Measurements from ENCODE around the gene AHSP.
"Not testable (repeated sequence)": the region's sequence is repeated elsewhere in the genome, so short reads cannot be mapped to it uniquely, and the experiment has no call there.

Gene AHSP

GRCh38 chr16:31528523-31529107 is 915 bp downstream of the AHSP start:
- no peak for DNase-seq
- intact Hi-C loops (cut with DNase I), result no loop called here

- peak in 2 of 42 donors; percentile 11 to 13 for DNase-seq
- intact Hi-C loops (cut with DNase I), result no loop called here
These were observed 1.6 kb downstream of the AHSP start for GRCh38 chr16:31529108-31529936.

DNA sequence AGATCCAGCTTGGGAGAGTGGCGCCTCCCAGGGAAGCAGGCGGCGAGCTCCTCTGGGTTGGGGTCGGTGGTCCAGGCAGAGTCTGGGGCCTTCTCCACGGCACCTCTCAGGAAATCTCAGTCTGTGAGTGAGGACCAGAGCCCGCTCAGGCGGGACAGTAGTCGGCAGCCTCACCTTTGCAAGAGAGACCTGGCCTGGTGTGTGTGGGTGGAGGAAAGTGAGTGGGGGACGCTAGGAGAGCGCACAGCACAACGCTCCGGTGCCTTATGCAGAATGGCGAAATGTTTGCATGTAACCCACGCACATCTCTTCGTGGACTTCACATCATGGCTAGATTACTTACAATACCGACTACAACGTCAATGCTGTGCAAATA is 2.2 kb downstream of the AHSP start:
- no peak for DNase-seq

GRCh38 chr16:31530405-31530804 is 2.7 kb downstream of the AHSP start:
- DNase-seq, result no peak
- intact Hi-C loops (cut with DNase I), result no loop called here

More for the DNA sequence above, 2.2 kb downstream of the AHSP start:
- intact Hi-C loops (cut with DNase I), result no loop called here

GRCh38 chr16:31531096-31531495 is 3.4 kb downstream of the AHSP start:
- no peak for DNase-seq
- intact Hi-C loops (cut with DNase I), result no loop called here

DNA sequence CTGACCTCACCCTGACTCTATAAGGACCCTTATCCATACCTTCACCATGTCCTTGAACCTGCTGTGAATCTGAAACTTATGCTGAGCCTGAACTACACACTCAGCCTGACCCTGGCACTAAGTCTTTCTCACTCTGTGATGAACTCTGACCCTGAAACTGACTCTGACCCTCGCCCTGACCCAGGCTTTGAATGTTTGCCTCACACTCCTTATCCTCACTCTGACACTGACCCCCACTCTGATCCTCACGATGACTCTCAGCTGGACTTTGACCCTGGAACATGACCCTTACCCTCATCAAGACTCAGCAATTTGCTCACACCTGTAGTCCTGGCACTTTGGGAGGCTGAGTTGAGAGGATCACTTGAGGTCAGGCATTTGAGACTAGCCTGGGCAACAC is 4.4 kb downstream of the AHSP start:
- intact Hi-C loops (cut with DNase I), result no loop called here
- no peak for DNase-seq

- intact Hi-C loops (cut with DNase I), result no loop called here
- DNase-seq, result peak in 1 of 42 donors; percentile 3
These were observed 5.2 kb downstream of the AHSP start for GRCh38 chr16:31532896-31533295.

- DNase-seq, result no peak
- intact Hi-C loops (cut with DNase I), result no loop called here
These were observed 8.0 kb downstream of the AHSP start for GRCh38 chr16:31535737-31536136.

DNA sequence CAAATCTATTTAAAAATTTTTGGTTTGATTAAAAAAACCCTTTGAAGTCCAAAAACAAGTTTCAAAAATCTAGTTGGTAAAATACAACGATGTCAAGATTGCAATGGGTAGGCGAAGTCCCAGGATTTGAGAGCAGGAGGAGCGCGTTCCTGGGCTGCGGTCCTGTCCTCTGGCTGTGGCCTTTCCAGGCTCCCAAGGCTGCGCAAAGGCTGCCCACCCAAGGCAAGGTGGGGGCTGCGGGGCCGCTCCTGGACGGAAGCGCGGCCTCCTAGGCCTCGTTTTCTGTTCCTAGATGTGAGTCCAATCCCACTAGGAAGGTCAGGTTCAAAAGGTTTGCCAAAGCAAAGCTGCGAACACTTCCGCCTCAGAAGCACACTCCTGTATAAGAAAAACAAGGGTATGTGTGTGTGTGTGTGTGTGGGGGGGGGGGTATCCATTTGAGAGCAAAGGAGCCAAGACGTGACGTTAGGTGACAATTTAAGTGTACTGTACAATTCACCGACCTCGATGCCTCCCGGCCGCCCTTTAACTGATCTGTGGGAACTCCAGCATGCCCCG is 9.2 kb downstream of the AHSP start:
- intact Hi-C loops (cut with DNase I), result no loop called here
- DNase-seq, result peak in 1 of 42 donors; percentile 5

DNA sequence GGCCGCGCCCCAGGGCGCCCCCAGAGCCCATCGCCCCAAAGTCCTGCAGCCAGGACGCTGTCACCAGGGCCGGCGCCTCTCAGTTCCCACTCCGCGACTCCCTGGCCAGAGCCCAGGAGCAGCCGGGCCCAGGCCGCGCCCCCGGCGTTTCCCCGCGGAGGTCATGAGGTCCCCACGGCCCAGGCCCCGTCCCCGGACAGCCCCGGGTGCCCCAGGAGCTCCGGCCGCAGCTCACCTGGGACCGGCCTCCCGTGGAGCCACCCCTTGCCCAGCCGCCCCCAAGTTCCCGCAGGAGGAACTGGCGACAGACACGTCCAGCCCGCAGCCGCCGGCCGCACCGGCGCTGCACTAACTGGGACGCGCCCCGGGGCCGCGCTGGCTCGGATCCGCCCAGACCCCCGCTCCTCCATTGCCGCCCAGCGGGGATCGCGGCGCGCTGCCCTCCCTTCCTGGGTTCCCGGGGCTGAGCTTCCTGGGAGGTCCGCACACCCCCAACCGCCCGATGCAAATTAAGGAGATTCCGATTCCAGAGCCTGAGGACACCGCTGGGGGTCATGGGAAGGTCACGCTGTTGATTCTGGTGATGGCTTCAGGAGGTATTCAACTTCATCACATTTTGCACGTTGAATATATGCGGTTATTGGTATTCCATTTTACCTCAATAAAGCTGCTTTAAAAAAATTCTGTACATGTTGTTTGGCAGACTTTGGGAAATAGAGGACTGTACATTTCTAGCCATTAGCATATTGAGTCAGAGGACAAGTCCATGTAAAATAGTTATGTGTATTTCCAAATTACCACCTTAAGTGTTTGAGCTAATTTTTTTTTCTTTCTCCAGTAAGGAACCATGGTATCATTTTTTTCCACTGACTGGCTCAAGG is 9.9 kb downstream of the AHSP start:
- peak in 1 of 42 donors; percentile 27 for DNase-seq
- intact Hi-C loops (cut with DNase I), result no loop called here

GRCh38 chr16:31538243-31538598 is 10.5 kb downstream of the AHSP start:
- intact Hi-C loops (cut with DNase I), result not testable (repeated sequence)
- peak in 1 of 42 donors; percentile 12 for DNase-seq

GRCh38 chr16:31539762-31540161 is 12.1 kb downstream of the AHSP start:
- intact Hi-C loops (cut with DNase I); DNase-seq: not testable (repeated sequence)

GRCh38 chr16:31542763-31543162 is 15.1 kb downstream of the AHSP start:
- intact Hi-C loops (cut with DNase I), result no loop called here
- no peak for DNase-seq

DNA sequence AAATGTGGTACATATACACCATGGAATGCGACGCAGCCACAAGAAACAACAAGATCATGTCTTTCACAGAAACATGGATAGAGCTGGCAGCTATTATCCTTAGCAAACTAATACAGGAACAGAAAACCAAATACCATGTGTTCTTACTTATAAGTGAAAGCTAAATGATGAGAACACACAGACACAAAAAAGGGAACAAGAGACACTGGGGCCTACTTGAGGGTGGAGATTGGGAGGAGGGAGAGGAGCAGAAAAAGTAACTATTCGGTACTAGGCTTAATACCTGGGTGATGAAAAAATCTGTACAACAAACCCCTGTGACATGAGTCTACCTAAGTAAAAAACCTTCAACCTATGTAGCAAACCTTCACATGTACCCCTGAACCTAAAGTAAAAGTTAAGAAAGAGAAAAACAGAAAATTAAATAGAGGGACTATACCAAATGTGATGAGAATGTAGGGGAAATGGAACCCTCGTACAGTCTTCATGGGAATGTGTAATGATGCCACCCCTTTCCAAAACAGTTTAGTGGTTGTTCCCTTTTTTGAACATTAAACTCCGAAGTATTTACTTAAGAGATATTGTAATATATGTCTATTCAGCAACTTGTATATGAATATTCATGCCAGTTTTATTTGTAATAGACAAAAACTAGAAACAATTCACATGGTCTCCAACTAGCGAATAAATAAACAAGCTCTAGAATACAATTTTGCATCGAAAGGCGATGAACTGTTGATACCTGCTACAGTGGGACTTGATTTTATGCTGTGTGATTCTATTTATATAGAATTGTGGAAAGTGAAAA is 33.9 kb downstream of the AHSP start:
- intact Hi-C loops (cut with DNase I), result no loop called here
- DNase-seq, result no peak

DNA sequence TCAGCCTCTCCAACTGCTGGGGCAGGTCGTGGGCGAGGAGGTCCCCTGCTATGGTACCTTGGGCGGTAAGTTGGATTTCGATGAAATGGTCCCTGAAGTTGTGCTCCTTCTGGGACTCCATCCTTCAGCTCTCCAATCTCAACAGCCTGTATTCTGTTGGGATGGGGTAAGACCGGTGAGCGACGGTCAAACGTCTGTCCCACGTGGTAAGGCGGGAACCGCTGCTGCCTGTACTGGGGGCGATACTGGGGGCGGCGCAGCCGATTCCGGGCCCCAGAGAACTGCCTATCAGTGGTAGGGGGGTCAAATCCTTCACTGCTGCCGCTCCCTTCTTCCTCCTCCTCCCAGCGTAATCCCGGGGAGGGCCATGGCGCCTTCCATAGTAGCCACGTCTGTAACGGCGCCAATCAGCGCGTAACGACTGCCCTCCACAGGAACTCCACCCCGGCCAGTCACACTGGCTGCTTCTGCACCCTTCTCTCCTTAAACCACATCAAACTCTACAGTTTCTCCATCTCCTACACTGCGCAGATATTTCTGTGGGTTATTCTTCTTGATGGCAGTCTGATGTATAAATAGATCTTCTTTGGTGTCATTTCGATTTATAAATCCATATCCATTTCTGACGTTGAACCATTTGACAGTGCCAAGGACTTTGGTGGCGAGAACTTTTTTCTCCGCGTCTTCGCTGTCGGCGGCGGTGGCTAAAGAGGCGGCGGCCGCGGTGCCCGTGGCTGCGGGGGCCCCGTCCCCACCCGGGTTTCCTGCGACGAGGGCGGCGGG is 41.1 kb downstream of the AHSP start:
- no peak for DNase-seq
- intact Hi-C loops (cut with DNase I), result no loop called here

DNA sequence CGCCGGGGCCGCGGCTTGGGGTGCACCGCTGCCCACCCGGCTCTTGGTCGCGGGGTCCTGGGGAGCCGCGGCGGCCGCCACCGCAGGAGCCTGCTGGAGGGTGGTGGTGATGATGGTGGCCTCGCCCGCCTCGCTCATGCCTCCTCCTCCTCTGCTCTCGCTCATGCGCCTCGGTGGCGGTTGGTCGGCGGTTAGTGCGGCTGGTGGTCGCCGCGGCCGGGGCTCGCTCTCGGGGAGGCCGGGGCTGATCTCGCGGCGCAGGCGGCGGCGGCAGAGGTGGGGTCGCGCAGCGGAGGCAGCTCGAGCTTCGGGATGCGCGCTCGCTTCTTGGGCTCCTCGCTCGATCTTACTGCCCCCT is 41.6 kb downstream of the AHSP start:
- intact Hi-C loops (cut with DNase I), result no loop called here
- no peak for DNase-seq

- intact Hi-C loops (cut with DNase I), result no loop called here
- no peak for DNase-seq
These were observed 45.1 kb downstream of the AHSP start for GRCh38 chr16:31572821-31573220.

DNA sequence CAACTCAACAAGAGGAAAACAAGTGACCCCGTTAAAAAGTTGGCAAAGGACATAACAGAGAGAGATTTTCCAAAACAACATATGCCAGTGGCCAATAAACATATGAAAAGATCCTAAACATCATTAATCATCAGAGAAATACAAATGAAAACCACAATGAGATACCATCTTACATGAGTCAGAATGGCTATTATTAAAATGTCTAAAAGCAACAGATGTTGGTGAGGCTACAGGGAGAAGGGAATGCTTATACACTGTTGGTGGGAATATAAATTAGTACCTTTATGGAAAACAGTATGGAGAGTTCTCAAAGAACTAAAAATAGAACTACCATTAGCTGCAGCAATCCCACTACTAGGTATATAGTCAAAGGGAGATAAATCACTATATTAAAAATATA is 46.5 kb downstream of the AHSP start:
- intact Hi-C loops (cut with DNase I); DNase-seq: not testable (repeated sequence)
